NCI-H187 treated with DMSO at 0.1 percent for 48 hours (cell line): ENCODE data around the gene FGF10.

Source experiments
- DNase-seq: peaks from one replicate; lab custom pipeline; 2025; lab: John Stamatoyannopoulos, UW

FGF10 gene

GRCh38 chr5:44356231-44356630 is 33.0 kb downstream of the FGF10 start:
- DNase-seq: no peak

- DNase-seq: no peak
These were observed 43.3 kb downstream of the FGF10 start for GRCh38 chr5:44345871-44346270.

GRCh38 chr5:44336708-44337107 is 52.5 kb downstream of the FGF10 start:
- no peak for DNase-seq

- no peak for DNase-seq
These were observed 54.6 kb downstream of the FGF10 start for GRCh38 chr5:44334622-44335021.

- no peak for DNase-seq
These were observed 56.8 kb downstream of the FGF10 start for GRCh38 chr5:44332285-44332971.

- no peak for DNase-seq
These were observed 57.7 kb downstream of the FGF10 start for GRCh38 chr5:44331471-44332050.

GRCh38 chr5:44329716-44330115 is 59.5 kb downstream of the FGF10 start:
- no peak for DNase-seq

GRCh38 chr5:44321144-44321725 is 68.0 kb downstream of the FGF10 start:
- no peak for DNase-seq

GRCh38 chr5:44320188-44320587 is 69.0 kb downstream of the FGF10 start:
- no peak for DNase-seq

GRCh38 chr5:44318883-44319282 is 70.3 kb downstream of the FGF10 start:
- no peak for DNase-seq

GRCh38 chr5:44312374-44312773 is 76.8 kb downstream of the FGF10 start:
- DNase-seq: no peak

GRCh38 chr5:44300551-44300950 is 88.7 kb downstream of the FGF10 start:
- DNase-seq: no peak

GRCh38 chr5:44299394-44299793 is 89.8 kb downstream of the FGF10 start:
- no peak for DNase-seq

GRCh38 chr5:44294516-44294915 is 94.7 kb downstream of the FGF10 start:
- no peak for DNase-seq

GRCh38 chr5:44292736-44293135 is 96.5 kb downstream of the FGF10 start:
- no peak for DNase-seq

- no peak for DNase-seq
These were observed 110.8 kb downstream of the FGF10 start for GRCh38 chr5:44278469-44278868.

GRCh38 chr5:44275908-44276307 is 113.3 kb downstream of the FGF10 start:
- DNase-seq: no peak

GRCh38 chr5:44275329-44275728 is 113.9 kb downstream of the FGF10 start:
- DNase-seq: no peak

- DNase-seq: no peak
These were observed 121.3 kb downstream of the FGF10 start for GRCh38 chr5:44267909-44268308.

GRCh38 chr5:44266882-44267576 is 122.2 kb downstream of the FGF10 start:
- DNase-seq: no peak

- DNase-seq: no peak
These were observed 123.5 kb downstream of the FGF10 start for GRCh38 chr5:44265713-44266112.

- DNase-seq: no peak
These were observed 128.4 kb downstream of the FGF10 start for GRCh38 chr5:44260793-44261192.
